ENCODE measurements around the gene EMILIN2. TPM values are rescaled to one million over a fixed set of nuclear protein-coding genes. Genes with fewer than 3 reads are reported as not detected.

The EMILIN2 gene
- polyA plus RNA-seq, 2 of the 4 experiments (the other 2 are of a cell fraction): 5.4 to 7.8 TPM

DNA sequence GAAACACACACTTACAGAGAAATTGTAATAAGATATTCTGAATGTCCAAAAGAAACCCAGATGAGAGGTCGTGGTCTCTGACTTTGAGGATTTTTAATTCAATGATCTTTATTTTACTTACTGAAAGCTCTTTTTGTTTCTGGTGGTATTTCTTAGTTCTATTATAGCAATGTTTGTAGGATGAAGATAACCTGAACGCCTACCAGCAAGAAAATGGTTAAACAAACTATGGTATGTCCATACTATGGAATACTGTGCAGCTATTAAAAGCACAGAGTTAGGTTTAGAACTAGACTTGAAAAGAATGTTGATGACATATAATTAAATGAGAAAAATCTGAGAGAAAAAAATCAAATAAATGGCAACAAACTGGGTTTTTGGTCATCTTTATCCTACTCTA is 105.8 kb downstream of the EMILIN2 start:
- no peak overlapping the region for H3K4me3 ChIP-seq
- TF ChIP-seq CHD2 (IDR thresholded peaks at IDR 0.05; ENCODE audit: low read length, partially characterized antibody) (no peak), CBX2 (IDR thresholded peaks at IDR 0.05; ENCODE audit: borderline replicate concordance, low read depth) (no peak), SMC3 (IDR thresholded peaks at IDR 0.05) (no peak), POLR2A (IDR thresholded peaks at IDR 0.05; ENCODE audit: low read length) (no peak), TP53 (CRISPR knock-in tag; IDR thresholded peaks at IDR 0.05) (no peak), MAX (IDR thresholded peaks at IDR 0.05) (no peak), RAD21 (conservative IDR thresholded peaks at IDR 0.05 in 1 of 2, IDR thresholded peaks at IDR 0.05 in 1 of 2) (no peak), FOSB (CRISPR knock-in tag; IDR thresholded peaks at IDR 0.05) (no peak)
- TF ChIP-seq, protein P1, sequence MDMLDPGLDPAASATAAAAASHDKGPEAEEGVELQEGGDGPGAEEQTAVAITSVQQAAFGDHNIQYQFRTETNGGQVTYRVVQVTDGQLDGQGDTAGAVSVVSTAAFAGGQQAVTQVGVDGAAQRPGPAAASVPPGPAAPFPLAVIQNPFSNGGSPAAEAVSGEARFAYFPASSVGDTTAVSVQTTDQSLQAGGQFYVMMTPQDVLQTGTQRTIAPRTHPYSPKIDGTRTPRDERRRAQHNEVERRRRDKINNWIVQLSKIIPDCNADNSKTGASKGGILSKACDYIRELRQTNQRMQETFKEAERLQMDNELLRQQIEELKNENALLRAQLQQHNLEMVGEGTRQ (IDR thresholded peaks at IDR 0.05): no peak
- ATAC-seq (no peak), FAIRE-seq (no peak), DNase-seq (ENCODE audit: low read depth in 1 of 2, low spot score in 1 of 2) (no peak)
- no peaks in the 10 kb centered on the region for H3K4me1 ChIP-seq
- CTCF ChIA-PET: no interaction called here
- H3K4me2 ChIP-seq: no peak overlapping the region
- H3K27ac ChIP-seq: no peak overlapping the region
- POLR2A ChIA-PET: no interaction called here
- 39% methylated on average over 2 of the region's 2 CpGs for WGBS (ENCODE audit: missing lambda C conversion rate)
- no peaks in the 10 kb centered on the region for H3K9me3 ChIP-seq

DNA sequence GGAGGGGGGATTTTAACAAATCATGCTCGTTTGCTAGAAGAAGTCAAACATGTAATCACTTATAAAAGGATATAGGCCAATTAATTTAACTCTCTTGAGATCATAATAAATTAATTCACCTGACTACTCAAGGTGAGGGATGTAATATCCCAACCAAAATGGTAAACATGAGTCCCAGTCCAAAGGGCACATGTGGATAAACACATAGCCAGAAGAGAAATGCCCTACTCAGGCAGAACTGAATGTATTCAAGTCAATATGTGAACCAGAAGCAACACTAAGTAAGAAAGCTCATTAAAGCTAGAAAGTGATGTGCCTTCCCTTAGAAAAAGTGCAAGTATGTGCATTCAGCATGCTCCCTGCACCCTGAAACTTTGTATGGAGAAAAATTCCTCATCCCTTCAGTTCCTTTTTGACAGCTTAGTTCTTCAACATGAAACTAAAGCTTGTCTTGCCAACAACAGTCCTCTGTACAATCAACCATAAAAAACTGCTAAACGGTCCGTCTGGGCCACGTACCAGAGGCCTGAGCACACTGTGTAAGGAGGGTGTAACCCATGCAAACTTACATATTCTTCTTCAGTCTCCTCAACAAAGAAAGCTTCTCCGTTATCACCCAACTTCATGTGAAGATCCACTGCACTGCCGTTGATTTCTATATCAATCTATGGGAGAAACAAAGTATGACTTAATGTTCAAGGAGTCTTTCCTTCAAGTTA is 107.3 kb downstream of the EMILIN2 start:
- 92% methylated on average over 6 of the region's 6 CpGs for WGBS (ENCODE audit: missing lambda C conversion rate)
- no peaks in the 10 kb centered on the region for H3K9me3 ChIP-seq
- FAIRE-seq: no peak
- ChIA-PET POLR2A (no interaction called here), CTCF (interaction anchor here (1.2 to 1.3 kb wide), 2 partner anchors 21 to 109 kb away, joined by 3 to 5 read pairs; no protein-coding TSS in a partner anchor)
- ATAC-seq: no peak
- no peak overlapping the region for H3K4me3 ChIP-seq
- TF ChIP-seq PHF8 (IDR thresholded peaks at IDR 0.05; ENCODE audit: borderline replicate concordance, low read depth) (no peak), POLR2A (IDR thresholded peaks at IDR 0.05; ENCODE audit: low read length) (no peak), CHD2 (IDR thresholded peaks at IDR 0.05; ENCODE audit: low read length, partially characterized antibody) (no peak), MAZ (IDR thresholded peaks at IDR 0.05; ENCODE audit: borderline replicate concordance, low read depth, low read length) (no peak), KDM1A (IDR thresholded peaks at IDR 0.05; ENCODE audit: low read depth) (no peak), NFE2L2 (conservative IDR thresholded peaks at IDR 0.05; ENCODE audit: low read length) (no peak), EP300 (IDR thresholded peaks at IDR 0.05) (no peak), HOXA7 (CRISPR knock-in tag; IDR thresholded peaks at IDR 0.05) (no peak), ZSCAN20 (CRISPR knock-in tag; IDR thresholded peaks at IDR 0.05) (no peak), JUN (IDR thresholded peaks at IDR 0.05) (no peak)
- H3K27ac ChIP-seq: no peak overlapping the region
- H3K4me1 ChIP-seq: no peaks in the 10 kb centered on the region
- DNase-seq (ENCODE audit: low read depth in 1 of 2, low spot score in 1 of 2): no peak
- no peak overlapping the region for H3K4me2 ChIP-seq

- 92% methylated on average over 12 of the region's 12 CpGs for WGBS (ENCODE audit: missing lambda C conversion rate)
- no peak overlapping the region for H3K4me3 ChIP-seq
These were observed 108.3 kb downstream of the EMILIN2 start for GRCh38 chr18:2954869-2955645.

More at GRCh38 chr18:2954869-2955645, 108.3 kb downstream of the EMILIN2 start:
- Histone ChIP-seq H3K4me2 (no peak overlapping the region), H3K27ac (no peak overlapping the region), H3K9me3 (no peaks in the 10 kb centered on the region), H3K4me1 (no peaks in the 10 kb centered on the region)
- ChIA-PET POLR2A (no interaction called here), CTCF (interaction anchor here (1.2 to 1.3 kb wide), 2 partner anchors 22 to 108 kb away, joined by 3 to 5 read pairs; no protein-coding TSS in a partner anchor)
- TF ChIP-seq NR3C1 (IDR thresholded peaks at IDR 0.05): no peak
- TF ChIP-seq RFX5 (IDR thresholded peaks at IDR 0.05): no peak
- TF ChIP-seq BHLHE40 (IDR thresholded peaks at IDR 0.05; ENCODE audit: low read depth, low read length): no peak
- no peak for TF ChIP-seq KDM1A (IDR thresholded peaks at IDR 0.05; ENCODE audit: low read depth)
- TF ChIP-seq RCOR1 (IDR thresholded peaks at IDR 0.05; ENCODE audit: low read depth, low read length): no peak
- no peak for TF ChIP-seq EHF (CRISPR knock-in tag; IDR thresholded peaks at IDR 0.05)
- TF ChIP-seq ZC3H11A (IDR thresholded peaks at IDR 0.05): no peak
- no peak for TF ChIP-seq CBX8 (IDR thresholded peaks at IDR 0.05)
- no peak for TF ChIP-seq TP53 (CRISPR knock-in tag; IDR thresholded peaks at IDR 0.05)
- TF ChIP-seq EHMT2 (IDR thresholded peaks at IDR 0.05; ENCODE audit: low read depth): no peak
- TF ChIP-seq FOXS1 (CRISPR knock-in tag; IDR thresholded peaks at IDR 0.05): no peak
- no peak for DNase-seq (ENCODE audit: low read depth in 1 of 2, low spot score in 1 of 2)
- no peak for ATAC-seq
- FAIRE-seq: no peak
